Measurements from ENCODE around the gene KIRREL3.

KIRREL3 gene

GRCh38 chr11:126636911-126637794 lies 363.4 kb downstream of the KIRREL3 start:
- TF ChIP-seq CTCF (IDR thresholded peaks at IDR 0.05; ENCODE audit: low read depth, low read length), result no peak

GRCh38 chr11:126635511-126635910 lies 365.1 kb downstream of the KIRREL3 start:
- TF ChIP-seq CTCF (IDR thresholded peaks at IDR 0.05; ENCODE audit: low read depth, low read length), result no peak
- H3K4me3 ChIP-seq (ENCODE audit: low read depth, low read length), result no peak overlapping the region

More at GRCh38 chr11:126636911-126637794, 363.4 kb downstream of the KIRREL3 start:
- no peak overlapping the region for H3K4me3 ChIP-seq (ENCODE audit: low read depth, low read length)

GRCh38 chr11:126634963-126635362 lies 365.6 kb downstream of the KIRREL3 start:
- H3K4me3 ChIP-seq (ENCODE audit: low read depth, low read length), result no peak overlapping the region
- TF ChIP-seq CTCF (IDR thresholded peaks at IDR 0.05; ENCODE audit: low read depth, low read length), result no peak

- no peak overlapping the region for H3K4me3 ChIP-seq (ENCODE audit: low read depth, low read length)
- no peak for TF ChIP-seq CTCF (IDR thresholded peaks at IDR 0.05; ENCODE audit: low read depth, low read length)
These were observed 367.2 kb downstream of the KIRREL3 start for GRCh38 chr11:126633330-126633729.

- no peak for TF ChIP-seq CTCF (IDR thresholded peaks at IDR 0.05; ENCODE audit: low read depth, low read length)
- no peak overlapping the region for H3K4me3 ChIP-seq (ENCODE audit: low read depth, low read length)
These were observed 369.4 kb downstream of the KIRREL3 start for GRCh38 chr11:126630893-126631798.

GRCh38 chr11:126630488-126630887 lies 370.1 kb downstream of the KIRREL3 start:
- no peak overlapping the region for H3K4me3 ChIP-seq (ENCODE audit: low read depth, low read length)
- TF ChIP-seq CTCF (IDR thresholded peaks at IDR 0.05; ENCODE audit: low read depth, low read length), result no peak

All from WI38 (cell line).